GM20000 (cell line): ENCODE results near the gene AGPAT2.
A peak's percentile ranks its signal among the peaks of the same experiment; 100 is the strongest.
"Not testable (repeated sequence)": the region's sequence is repeated elsewhere in the genome, so short reads cannot be mapped to it uniquely, and the experiment has no call there.

Experiments used
- DNase-seq: peaks from one replicate; pipeline ENCODE4 v3.0.0; 2012; ENCODE audit warnings: low spot score
- CTCF ChIP-seq: IDR thresholded peaks from 2 replicates; pipeline ENCODE4 v1.5.1; 2012; ENCODE audit warnings: mild to moderate bottlenecking, control low read depth; ENCODE audit errors: extremely low read depth, missing control alignments

Gene AGPAT2

DNA sequence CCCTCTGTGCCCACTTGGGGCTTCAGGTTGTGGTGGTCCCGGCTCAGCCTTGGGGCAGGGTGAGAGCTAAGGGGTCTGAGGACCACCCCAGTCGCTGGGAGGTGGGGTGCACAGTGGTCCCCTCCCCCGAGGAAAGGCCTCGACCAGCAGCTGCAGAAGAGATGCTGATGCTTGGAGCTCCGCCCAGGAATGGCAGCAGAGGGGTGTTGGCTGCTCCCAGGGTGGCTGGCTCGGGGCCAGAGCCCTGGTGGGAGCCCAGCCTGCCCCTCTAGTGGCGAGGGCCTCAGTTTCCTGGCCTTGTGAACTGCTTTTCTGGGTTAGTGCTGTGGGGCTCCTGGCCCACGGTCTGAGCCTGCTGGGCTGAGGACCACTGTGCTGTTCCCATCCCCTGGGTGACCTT lies 26.3 kb upstream of the AGPAT2 start:
- TF ChIP-seq CTCF: no peak
- DNase-seq: peak; percentile 52

GRCh38 chr9:136712690-136713544 lies 25.7 kb upstream of the AGPAT2 start:
- no peak for DNase-seq
- no peak for TF ChIP-seq CTCF

DNA sequence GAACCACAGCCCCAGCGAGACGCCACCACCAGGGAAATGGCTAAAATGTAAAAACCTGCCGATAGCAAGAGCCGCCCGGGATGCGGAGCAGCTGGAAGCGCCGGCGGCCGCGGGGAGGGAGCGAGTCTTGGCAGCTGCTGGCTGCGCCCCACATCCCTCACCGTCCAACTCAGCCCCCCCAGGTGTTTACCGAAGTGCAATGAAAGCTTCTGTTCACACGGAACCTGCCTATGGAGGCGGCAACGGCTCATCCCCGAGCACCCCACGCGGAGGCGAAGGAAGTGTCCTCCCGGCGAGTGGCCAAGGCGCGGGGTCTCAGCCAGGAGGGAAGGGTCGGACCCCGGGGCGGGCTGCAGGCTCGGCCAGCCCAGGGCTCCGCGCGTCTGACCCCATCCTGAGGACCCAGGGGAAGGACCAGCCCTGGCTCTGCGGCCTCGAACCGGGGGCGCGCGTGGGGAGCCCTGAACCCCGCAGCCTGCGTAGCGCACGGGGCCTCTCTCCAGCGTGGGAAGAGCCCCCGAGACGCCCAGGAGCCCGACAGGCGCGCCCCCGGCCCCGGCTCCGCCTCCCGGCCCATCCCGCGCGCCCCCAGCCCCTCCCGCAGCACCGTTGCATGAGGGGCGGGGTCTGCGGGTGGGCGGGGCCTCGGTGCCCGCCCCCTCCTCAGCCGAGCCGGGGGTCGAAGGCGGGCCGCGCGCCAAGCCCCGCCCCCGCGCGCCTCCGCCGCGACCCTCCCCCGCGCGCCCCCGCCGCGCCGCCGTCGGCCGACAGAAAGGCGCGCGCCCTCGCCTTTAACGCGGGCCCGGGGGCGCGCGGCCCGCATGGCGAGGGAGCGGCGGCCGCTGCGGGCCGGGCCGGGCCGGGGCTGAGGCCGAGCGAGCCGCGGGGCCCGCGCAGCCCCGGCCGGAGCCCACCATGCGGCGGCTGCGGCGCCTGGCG lies 24.8 kb upstream of the AGPAT2 start, which contains the start of gene DIPK1B:
TSS of gene DIPK1B (plus strand) at position 822 of the 939 bp plus-strand sequence. CDS start at position 916, 94 bp downstream.
- DNase-seq: no peak

GRCh38 chr9:136711219-136711648 lies 24.0 kb upstream of the AGPAT2 start:
- not testable (repeated sequence) for DNase-seq

More for the DNA sequence above, 24.8 kb upstream of the AGPAT2 start, which contains the start of gene DIPK1B:
- TF ChIP-seq CTCF: no peak

DNA sequence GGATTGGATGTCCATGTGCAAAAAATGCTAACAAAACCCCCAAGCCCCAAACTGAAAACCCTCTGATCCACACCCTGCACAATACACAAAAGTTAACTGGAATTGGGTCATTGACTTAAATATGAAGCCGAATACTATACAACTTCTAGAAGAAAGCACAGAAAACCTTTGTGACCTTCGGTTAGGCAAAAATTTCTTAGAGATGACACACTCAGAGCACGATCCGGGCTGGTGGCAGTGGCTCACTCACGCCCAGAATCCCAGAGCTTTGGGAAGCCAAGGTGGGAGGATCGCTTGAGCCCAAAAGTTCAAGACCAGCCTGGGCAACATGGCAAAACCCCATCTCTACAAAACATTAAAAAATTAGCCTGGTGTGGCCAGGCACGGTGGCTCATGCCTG lies 23.3 kb upstream of the AGPAT2 start:
- no peak for TF ChIP-seq CTCF
- no peak for DNase-seq

- TF ChIP-seq CTCF: no peak
- DNase-seq: no peak
Measured at GRCh38 chr9:136709454-136710109, 22.3 kb upstream of the AGPAT2 start.

DNA sequence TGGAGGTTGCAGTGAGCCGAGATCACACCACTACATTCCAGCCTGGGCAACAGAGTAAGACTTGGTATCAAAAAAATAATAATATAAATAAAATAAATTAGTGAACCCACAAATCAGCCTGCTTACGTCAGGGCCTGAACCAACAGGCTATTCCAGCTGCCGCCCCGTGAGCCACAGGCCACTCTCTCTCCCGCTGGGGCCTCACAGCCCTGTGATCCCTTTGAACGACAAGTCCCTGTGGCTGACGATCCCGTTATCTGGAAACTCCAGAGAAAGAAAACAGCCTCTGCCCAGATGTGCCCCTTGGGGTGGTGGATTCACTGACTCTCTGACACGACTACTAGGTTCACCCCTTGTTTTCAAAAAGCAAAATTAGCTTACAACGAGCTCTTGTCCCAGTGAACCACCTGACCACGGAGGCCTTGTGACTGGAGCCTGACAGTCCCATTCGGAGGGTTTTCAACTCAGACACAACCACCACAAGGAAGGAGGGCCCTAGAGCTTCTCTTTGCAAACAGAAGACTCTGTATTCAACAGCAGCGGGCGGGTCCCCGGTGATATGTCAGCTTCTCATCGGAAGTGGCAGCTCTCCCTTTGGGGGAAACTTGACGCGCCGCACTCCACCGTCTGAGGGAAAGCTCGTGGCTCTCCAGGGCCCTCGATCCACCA lies 20.7 kb upstream of the AGPAT2 start:
- no peak for DNase-seq
- no peak for TF ChIP-seq CTCF
